Inflammatory macrophage treated with lipopolysaccharide for 4 hours (primary cell): ENCODE data around the gene USP7.
"Not testable (repeated sequence)": the region's sequence is repeated elsewhere in the genome, so short reads cannot be mapped to it uniquely, and the experiment has no call there.

Source experiments
- DNase-seq: peaks from one replicate; pipeline ENCODE4 v3.0.0-alpha.2; 2020

USP7 gene

DNA sequence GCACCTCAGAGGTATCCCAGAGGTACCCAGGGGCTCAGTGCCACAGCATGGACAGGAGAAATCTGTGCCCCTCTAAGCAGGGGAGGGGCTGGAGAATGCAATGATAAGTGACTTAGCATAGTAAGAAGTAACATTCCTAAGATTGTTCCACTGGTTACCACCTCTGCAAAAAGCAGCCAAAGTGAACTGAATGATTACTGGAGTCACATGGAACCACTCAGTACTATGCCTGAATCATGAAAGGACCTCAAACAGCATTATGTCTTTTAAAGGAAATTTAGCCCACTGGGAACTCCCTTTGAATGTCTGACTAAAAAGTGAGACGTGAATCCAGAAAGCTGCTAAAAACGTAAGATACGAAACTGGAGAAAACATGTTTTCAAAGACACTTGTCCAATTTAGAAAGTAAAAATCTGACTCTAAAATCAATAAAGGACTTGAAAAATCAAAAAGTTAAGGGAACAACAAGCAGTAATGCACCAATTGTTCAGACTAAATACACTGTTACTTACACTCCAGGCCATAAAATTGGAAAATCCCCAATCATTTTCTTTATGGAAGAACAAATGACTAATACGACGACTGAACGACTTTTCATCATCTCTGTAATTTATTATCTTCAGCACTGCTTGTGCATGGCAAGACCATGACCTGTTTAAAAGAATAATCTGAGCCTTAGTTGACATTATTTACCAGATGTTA lies 42.9 kb downstream of the USP7 start:
- no peak for DNase-seq

DNA sequence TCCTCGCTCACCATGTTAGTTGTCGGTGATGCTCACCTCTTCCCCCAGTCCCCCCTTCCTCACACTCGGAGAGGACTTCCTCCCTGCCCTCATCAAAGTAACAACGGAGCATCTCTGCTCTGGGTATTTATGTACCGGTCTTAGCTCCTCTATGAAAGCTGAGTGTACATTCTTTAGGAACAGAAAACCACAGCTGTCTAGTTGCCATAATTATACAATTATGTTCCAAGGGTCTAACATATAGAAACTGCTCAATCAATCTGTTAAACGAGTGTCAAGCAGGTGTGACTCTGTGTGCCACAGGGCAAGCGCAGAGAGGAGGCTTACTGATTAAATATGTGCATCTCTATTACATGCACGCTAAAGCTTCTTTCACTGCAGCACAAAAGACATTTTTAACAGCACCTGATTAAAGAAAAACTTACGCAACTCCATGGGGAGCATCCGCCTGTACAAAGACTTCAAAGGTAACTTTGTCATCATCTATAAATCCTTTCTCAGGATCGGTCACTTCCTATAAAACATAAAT lies 43.7 kb downstream of the USP7 start:
- DNase-seq = no peak

DNA sequence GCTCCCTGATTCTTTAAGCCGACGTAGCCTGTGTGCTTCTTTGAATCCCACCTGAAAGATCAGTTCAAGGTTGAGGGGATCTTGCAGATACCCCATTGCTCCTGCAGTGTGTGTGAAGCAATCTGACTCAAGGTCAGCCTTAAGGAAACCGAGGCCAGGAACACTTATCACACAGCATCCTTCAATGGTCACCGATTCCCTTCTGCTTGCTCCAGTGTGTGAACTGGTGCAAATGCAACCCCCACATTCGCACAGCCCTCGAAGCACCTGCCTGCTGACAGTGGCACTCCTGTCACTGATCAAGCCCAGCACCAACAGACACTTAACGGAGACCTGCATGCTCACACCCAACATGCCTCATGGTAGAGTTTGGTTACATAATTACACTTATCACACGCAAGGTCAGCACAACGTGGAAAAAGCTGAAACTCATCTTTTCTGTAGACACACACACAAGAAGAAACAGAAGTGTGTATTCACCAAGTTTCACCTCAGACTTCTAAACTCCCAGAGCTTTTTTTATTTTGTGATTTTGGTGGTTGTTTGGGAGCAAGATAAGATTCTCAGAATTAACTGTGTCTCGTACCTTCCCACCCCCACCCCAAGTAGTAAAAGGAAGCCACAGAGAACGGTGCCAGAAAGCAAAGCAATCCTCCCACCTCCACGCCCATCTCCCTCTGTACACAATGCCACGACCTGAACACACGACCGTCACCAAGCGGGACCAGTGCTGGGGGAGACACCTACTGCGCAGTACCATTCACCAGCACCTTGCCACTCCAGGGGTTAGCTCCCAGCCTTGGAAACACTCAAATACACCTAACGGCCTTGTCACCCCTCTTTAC lies 44.4 kb downstream of the USP7 start:
- DNase-seq = no peak

- not testable (repeated sequence) for DNase-seq
Observed at GRCh38 chr16:8917336-8917735, 46.4 kb downstream of the USP7 start.

- no peak for DNase-seq
Observed at GRCh38 chr16:8916541-8917225, 47.0 kb downstream of the USP7 start.

- DNase-seq = no peak
Observed at GRCh38 chr16:8915722-8916301, 47.9 kb downstream of the USP7 start.

DNA sequence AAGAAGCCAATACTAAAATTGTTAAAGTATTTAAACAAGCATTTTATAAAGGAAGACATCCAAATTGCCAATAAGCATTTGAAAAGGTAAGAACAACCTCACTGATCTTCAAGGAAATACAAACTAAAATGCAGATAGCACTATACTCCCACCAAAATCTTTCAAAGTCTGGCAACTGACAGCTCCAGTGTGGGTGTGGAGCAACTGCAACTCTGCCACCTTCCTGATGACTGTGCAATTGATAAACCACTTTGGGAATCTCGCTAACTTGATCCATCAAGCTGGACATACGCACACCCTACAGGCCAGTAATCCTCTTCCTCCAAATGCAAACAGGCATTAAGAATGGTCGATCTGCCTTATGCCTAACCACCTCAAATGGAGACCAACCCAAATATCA lies 49.6 kb downstream of the USP7 start:
- no peak for DNase-seq

DNA sequence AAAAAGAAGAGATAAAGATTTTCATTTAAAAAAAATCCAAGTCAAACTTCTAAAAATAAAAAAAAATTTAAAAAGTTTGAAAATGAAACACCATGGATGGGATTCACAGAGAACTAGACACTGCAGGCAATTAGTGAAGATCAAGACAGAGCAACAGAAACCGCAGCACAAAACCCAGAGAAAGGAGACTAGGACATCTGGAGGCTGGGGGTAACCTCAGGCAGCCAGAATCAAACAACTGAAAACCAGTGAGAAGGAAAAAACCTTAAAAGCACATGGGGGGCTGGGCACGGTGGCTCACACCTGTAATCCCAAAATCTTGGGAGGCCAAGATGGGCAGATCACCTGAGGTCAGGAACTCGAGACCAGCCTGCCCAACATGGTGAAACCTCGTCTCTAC lies 50.9 kb downstream of the USP7 start:
- no peak for DNase-seq

- no peak for DNase-seq
Observed at GRCh38 chr16:8910811-8911210, 52.9 kb downstream of the USP7 start.

DNA sequence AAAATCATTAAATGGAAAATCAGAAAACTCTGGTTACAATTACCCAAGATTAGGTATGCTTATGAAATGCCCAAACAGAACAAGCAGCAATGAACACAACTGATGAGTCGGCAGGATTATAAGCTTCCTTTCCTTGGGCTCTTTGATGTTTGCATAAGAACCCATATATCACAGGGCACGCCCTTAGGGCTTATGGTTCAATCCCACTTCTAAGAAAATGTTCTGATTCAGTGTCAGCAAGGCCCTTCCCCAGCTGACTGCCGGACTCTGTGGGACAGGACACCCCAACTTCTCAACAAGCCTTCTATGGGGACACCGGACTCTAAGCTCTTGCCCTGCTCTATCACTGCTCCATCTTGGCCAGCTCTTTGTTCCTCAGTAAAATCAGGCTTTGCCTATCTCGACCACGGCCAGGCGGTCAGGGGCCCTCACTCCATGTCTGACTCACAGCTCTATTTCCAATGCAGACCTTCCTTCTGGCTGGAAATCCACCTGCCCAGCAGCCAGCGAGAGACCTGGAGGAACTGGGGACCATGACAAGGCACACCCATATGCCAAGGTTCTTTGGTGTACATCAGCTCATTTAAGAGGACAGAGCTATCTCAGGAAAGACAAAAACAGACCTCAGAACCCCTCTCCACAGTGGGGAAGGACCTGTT lies 54.8 kb downstream of the USP7 start:
- peak; percentile 33 for DNase-seq

DNA sequence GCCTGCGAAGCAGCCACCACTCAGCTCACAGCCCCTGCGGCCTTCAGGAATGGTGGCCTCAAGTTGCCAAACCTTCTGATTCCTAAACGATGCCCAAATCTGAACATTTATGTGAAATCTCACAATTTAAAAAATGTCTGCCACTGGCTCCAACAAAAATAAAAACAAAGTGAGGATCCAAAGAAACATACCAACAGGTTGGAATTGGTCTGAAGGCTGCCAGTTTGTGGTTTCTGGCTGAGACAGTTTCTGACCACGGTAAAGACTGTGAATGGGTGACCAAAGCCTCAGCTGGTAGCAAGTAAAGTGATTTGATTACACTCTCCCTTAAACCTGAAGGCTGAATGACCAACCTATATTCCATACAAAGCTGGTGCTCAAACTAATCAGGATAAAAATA lies 56.6 kb downstream of the USP7 start:
- DNase-seq = no peak

GRCh38 chr16:8905795-8906591 lies 57.7 kb downstream of the USP7 start:
- no peak for DNase-seq

GRCh38 chr16:8905168-8905762 lies 58.4 kb downstream of the USP7 start:
- DNase-seq = peak; percentile 24

DNA sequence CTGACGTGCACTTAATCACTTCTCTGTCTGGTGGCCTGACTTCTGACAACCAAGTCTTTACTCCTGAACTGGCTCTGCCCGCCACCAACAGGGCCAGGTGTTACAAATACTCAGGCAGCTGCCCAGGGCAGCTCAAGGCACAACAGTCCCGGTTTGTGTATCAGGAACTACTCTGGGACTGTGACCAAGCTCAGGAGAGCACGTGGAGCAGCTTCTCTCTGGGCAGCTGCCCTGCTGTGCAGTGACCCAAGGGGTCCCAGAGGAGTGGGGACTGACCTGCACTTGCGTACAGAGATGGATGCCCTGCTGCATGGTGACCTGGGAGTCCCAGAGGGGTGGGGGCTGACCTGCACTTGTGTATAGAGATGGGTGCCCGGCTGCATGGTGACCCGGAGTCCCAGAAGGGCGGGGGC lies 59.7 kb downstream of the USP7 start:
- no peak for DNase-seq

GRCh38 chr16:8903004-8903403 lies 60.7 kb downstream of the USP7 start:
- no peak for DNase-seq

DNA sequence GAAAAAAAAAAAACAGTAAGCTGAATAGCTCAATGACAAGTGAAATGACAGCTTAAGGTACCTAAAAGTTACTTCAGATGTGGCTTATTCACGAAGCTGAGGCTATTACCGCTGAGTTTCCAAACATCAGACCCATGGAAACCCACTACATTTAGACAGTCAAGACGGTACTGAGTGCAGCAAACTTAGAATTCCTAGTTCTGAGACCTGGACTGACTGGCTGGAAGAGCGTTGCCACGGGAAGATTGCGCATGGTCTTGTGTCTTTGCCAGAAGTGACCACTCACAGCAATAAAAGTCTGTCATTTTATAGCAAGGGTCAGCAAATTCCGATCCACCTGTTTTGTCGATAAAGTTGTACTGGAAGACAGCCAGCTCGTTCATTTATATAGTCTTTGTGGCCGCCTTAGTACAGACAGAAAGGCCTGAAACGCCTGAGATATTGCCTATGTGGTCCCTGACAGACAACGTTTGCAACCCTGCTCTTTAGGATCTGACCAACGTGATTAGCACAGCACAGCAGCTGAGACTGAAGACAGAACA lies 62.3 kb downstream of the USP7 start:
- DNase-seq = no peak

DNA sequence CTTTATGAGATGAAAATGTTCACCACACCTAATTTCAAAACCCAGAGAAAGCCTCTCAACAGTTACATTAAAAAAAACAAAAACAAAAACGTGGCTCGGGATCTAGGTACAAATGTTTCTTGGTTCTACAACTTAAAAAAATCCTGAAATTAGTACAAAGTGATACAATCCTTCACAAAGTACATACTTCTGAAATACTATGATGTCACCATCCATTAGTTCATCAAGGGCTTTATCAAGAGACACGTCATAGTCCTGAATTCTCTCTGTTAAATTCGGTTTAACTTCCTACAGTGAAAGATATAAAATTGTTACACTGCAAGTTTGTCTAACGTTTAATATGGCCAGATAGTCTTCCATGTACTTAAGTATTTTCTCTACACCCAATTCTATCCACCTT lies 63.4 kb downstream of the USP7 start:
- no peak for DNase-seq

GRCh38 chr16:8899709-8900317 lies 63.9 kb downstream of the USP7 start:
- DNase-seq = no peak

DNA sequence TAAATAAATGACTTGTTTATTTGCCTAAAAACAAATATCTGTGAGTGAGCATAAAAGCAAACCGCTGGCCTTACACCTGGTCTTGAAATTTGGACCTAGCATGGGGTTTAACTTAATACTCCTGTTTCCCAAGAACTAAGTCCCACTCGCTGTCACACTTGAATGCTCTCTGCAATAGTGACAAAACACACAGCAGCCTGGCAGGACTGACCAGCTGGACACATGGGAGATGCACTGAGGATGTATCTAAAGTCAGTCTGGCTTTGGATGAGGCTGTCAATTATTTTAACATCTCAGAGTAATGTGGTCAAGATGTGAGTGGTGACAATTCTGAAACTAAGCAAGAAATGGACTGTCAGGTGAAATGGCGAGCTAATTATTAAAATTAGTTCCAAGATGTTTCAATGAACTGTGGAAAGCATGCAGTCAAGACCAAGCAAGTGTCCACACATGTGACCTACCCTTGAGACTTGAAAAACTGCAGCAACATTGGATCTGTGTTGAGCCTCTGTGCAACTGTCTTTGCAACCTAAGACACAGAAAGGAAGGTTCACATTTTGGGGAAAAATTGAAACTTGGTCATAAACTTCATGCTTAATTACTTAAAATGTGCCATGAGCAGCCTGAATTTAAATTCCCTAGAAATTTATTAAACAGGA lies 64.9 kb downstream of the USP7 start:
- no peak for DNase-seq

DNA sequence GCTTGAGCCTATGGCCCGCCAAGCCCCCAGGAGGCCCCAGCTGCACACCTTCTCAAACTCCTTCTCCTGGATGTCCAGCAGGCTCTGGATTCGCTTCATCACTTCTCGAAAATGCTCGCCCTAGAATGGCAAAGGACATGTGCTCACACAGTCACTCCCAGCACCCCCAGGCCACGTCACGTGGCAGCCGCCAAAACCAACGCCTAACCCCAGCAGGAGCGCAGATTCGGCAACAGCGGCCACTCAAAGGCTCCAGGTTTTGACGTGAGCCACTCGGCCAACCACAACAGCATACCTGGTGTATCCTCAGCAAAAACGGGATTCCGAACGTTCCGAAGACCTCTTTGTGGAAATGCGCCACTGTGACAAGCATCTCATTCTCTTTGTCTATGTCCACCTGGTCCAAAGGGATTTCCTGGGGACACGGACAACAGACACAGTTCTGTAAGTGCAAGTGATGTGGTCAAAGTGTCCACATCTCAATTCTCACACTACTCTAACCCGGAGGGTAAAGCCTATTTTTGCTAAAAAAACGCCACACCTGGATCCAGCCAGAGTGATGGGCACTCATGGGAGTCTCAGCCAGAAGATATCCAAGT lies 68.9 kb downstream of the USP7 start:
- no peak for DNase-seq
